ENCODE measurements around the gene SPSB4.

SPSB4 gene

GRCh38 chr3:141176775-141177174 lies 125.6 kb downstream of the SPSB4 start:
- TF ChIP-seq SNAI2 (CRISPR knock-in tag; IDR thresholded peaks at IDR 0.05) (no peak), PATZ1 (CRISPR knock-in tag; IDR thresholded peaks at IDR 0.05; ENCODE audit: borderline replicate concordance) (no peak), TSHZ2 (CRISPR knock-in tag; IDR thresholded peaks at IDR 0.05) (no peak), BACH2 (CRISPR knock-in tag; IDR thresholded peaks at IDR 0.05; ENCODE audit: borderline replicate concordance) (no peak), CSDC2 (CRISPR knock-in tag; IDR thresholded peaks at IDR 0.05) (no peak), RARB (CRISPR knock-in tag; IDR thresholded peaks at IDR 0.05) (no peak), ZC3H10 (CRISPR knock-in tag; IDR thresholded peaks at IDR 0.05) (no peak), ZNF565 (CRISPR knock-in tag; conservative IDR thresholded peaks at IDR 0.05; ENCODE audit: low read depth) (no peak), ZNF8 (CRISPR knock-in tag; IDR thresholded peaks at IDR 0.05) (no peak), CSRNP3 (CRISPR knock-in tag; IDR thresholded peaks at IDR 0.05) (no peak), ZFP3 (CRISPR knock-in tag; IDR thresholded peaks at IDR 0.05) (no peak)
- no peak for ATAC-seq

- TF ChIP-seq CSDC2 (CRISPR knock-in tag; IDR thresholded peaks at IDR 0.05) (no peak), SNAI2 (CRISPR knock-in tag; IDR thresholded peaks at IDR 0.05) (no peak), TOX (CRISPR knock-in tag; IDR thresholded peaks at IDR 0.05; ENCODE audit: borderline replicate concordance) (no peak), ZC3H10 (CRISPR knock-in tag; IDR thresholded peaks at IDR 0.05) (no peak), PPARA (CRISPR knock-in tag; IDR thresholded peaks at IDR 0.05; ENCODE audit: borderline replicate concordance) (no peak), PATZ1 (CRISPR knock-in tag; IDR thresholded peaks at IDR 0.05; ENCODE audit: borderline replicate concordance) (no peak), ARNTL (CRISPR knock-in tag; IDR thresholded peaks at IDR 0.05; ENCODE audit: borderline replicate concordance, low read depth) (no peak), BACH2 (CRISPR knock-in tag; IDR thresholded peaks at IDR 0.05; ENCODE audit: borderline replicate concordance) (no peak), GLIS3 (CRISPR knock-in tag; IDR thresholded peaks at IDR 0.05) (no peak), ZNF8 (CRISPR knock-in tag; IDR thresholded peaks at IDR 0.05) (no peak)
- no peak for ATAC-seq
Measured at GRCh38 chr3:141178026-141178425, 126.9 kb downstream of the SPSB4 start.

GRCh38 chr3:141178551-141178950 lies 127.4 kb downstream of the SPSB4 start:
- ATAC-seq = no peak
- TF ChIP-seq ZFP30 (CRISPR knock-in tag; IDR thresholded peaks at IDR 0.05) (no peak), OSR1 (CRISPR knock-in tag; IDR thresholded peaks at IDR 0.05) (no peak), POU6F1 (CRISPR knock-in tag; IDR thresholded peaks at IDR 0.05; ENCODE audit: borderline replicate concordance, low read depth) (no peak), GLIS3 (CRISPR knock-in tag; IDR thresholded peaks at IDR 0.05) (no peak), ISL1 (CRISPR knock-in tag; IDR thresholded peaks at IDR 0.05) (no peak), PATZ1 (CRISPR knock-in tag; IDR thresholded peaks at IDR 0.05; ENCODE audit: borderline replicate concordance) (no peak), RARB (CRISPR knock-in tag; IDR thresholded peaks at IDR 0.05) (no peak), ESRRG (CRISPR knock-in tag; IDR thresholded peaks at IDR 0.05) (no peak), CREB5 (CRISPR knock-in tag; IDR thresholded peaks at IDR 0.05; ENCODE audit: low read depth) (no peak), SNAI2 (CRISPR knock-in tag; IDR thresholded peaks at IDR 0.05) (no peak), ZNF8 (CRISPR knock-in tag; IDR thresholded peaks at IDR 0.05) (no peak), TCF4 (CRISPR knock-in tag; IDR thresholded peaks at IDR 0.05; ENCODE audit: borderline replicate concordance) (no peak), ZC3H10 (CRISPR knock-in tag; IDR thresholded peaks at IDR 0.05) (no peak), BACH2 (CRISPR knock-in tag; IDR thresholded peaks at IDR 0.05; ENCODE audit: borderline replicate concordance) (no peak), ARNTL (CRISPR knock-in tag; IDR thresholded peaks at IDR 0.05; ENCODE audit: borderline replicate concordance, low read depth) (no peak), CSRNP3 (CRISPR knock-in tag; IDR thresholded peaks at IDR 0.05) (no peak), ZFP3 (CRISPR knock-in tag; IDR thresholded peaks at IDR 0.05) (no peak), ZNF70 (CRISPR knock-in tag; IDR thresholded peaks at IDR 0.05) (no peak)
